ENCODE results near the gene ZNF561.
"Not testable (repeated sequence)": the region's sequence is repeated elsewhere in the genome, so short reads cannot be mapped to it uniquely, and the experiment has no call there.

Gene ZNF561

DNA sequence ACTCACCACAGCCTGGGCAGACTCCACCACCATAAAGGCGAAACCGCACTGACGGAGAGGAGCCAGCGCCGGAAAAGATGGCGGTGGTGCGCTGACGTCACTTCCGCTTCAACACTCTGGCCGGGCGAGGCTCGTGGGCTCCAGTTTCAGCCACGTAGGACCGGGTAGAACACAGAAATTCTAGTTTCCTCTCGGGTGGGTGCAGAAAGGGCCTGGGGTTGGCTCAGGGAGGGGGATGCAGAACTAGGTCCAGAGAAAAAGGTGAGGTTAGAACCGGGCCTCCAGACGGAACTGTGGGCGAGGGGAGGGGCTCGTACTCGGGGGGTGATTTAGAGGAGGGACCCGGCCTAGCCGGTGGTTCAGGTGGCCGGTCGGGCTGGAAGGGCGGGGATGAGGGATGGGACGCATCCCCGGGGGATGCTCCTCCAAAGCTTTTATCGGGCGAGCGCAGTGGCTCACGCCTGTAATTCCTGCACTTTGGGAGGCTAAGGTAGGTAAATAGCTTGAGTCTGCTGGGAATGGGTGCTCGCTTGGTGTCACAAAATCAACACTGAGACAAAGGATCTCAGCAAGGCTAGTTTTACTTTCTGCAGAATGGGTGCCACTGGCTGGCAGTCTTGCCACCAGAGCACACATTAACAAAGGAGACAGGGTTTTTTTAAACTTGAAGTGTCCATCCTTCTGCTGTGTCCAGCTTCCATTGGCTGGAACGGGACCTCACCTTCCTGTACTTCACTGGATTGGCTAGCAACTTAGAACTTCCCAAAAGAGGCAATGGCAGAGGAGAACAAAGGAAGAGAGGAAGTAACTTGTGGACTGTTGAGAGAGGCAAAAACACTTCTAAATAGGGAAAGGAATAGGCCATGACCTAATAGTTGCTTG is at the start of gene ZNF561:
Gene ZNF561, minus strand, starts transcription at position 77 of the 882 bp plus-strand sequence. CDS start 1,776 bp downstream, outside the sequence.
- peak within 1 kb of the TSS; percentile 51 for H2AFZ ChIP-seq (ENCODE audit: low read depth, low read length)
- H3K27me3 ChIP-seq (ENCODE audit: insufficient read depth, low read length), result no peaks in the 10 kb centered on the region

DNA sequence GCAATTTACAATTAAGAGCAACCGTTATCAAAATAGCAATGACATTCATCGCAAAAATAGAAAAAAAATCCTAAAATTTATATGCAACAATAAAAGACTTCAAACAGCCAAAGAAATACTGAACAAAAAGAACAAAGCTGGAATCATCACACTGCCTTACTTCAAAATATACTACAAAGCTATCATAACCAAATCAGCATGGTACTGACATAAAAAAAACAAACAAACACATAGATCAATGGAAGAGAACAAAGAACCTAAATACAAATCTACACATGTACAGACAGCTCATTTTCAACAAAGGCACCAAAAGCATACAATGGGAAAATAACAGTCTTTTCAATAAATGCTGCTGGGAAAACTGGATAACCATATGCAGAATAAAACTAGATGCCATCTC is 47.5 kb upstream of the ZNF561 start:
- H3K27me3 ChIP-seq (ENCODE audit: insufficient read depth, low read length), result no peaks in the 10 kb centered on the region
- peaks cover 37% of the 10 kb centered on the region for H3K9me3 ChIP-seq (ENCODE audit: low read length)
- peaks cover 24% of the 10 kb centered on the region for H3K36me3 ChIP-seq (ENCODE audit: insufficient read depth, low read length)
- H3K4me3 ChIP-seq (ENCODE audit: low read length), result no peak overlapping the region
- no peaks in the 10 kb centered on the region for H3K4me1 ChIP-seq (ENCODE audit: insufficient read depth, low read length)
- H2AFZ ChIP-seq (ENCODE audit: low read depth, low read length), result no peak overlapping the region

More for the DNA sequence above, at the start of gene ZNF561:
- Histone ChIP-seq H3K36me3 (ENCODE audit: insufficient read depth, low read length) (peaks cover 21% of the 10 kb centered on the region), H3K4me3 (ENCODE audit: low read length) (peak within 1 kb of the TSS; percentile 80), H3K9me3 (ENCODE audit: low read length) (no peaks in the 10 kb centered on the region), H3K4me1 (ENCODE audit: insufficient read depth, low read length) (peaks cover 15% of the 10 kb centered on the region)

DNA sequence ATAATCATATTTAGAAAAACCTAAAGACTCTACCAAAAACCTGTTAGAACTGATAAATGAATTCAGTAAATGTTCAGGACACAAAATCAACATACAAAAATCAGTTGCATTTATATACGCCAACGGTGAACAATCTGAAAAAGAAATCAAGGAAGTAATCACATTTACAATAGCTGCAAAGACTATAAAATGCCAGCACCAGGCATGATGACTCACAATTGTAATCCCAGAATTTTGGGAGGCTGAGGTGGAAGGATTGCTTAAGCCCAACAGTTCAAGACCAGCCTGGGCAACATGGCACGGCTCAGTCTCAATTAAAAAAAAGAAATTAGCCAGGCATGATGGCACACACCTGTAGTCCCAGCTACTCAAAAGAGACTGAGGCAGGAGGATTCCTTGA is 46.9 kb upstream of the ZNF561 start:
- Histone ChIP-seq H3K4me1 (ENCODE audit: insufficient read depth, low read length) (no peaks in the 10 kb centered on the region), H3K4me3 (ENCODE audit: low read length) (no peak overlapping the region), H3K9me3 (ENCODE audit: low read length) (peaks cover 34% of the 10 kb centered on the region), H3K36me3 (ENCODE audit: insufficient read depth, low read length) (peaks cover 24% of the 10 kb centered on the region), H3K27me3 (ENCODE audit: insufficient read depth, low read length) (no peaks in the 10 kb centered on the region), H2AFZ (ENCODE audit: low read depth, low read length) (no peak overlapping the region)

- Histone ChIP-seq H3K4me3 (ENCODE audit: low read length) (no peak overlapping the region), H3K27me3 (ENCODE audit: insufficient read depth, low read length) (no peaks in the 10 kb centered on the region), H2AFZ (ENCODE audit: low read depth, low read length) (no peak overlapping the region), H3K9me3 (ENCODE audit: low read length) (peaks cover 16% of the 10 kb centered on the region), H3K36me3 (ENCODE audit: insufficient read depth, low read length) (peaks cover 48% of the 10 kb centered on the region), H3K4me1 (ENCODE audit: insufficient read depth, low read length) (no peaks in the 10 kb centered on the region)
These were observed 37.7 kb upstream of the ZNF561 start for GRCh38 chr19:9658769-9659168.

DNA sequence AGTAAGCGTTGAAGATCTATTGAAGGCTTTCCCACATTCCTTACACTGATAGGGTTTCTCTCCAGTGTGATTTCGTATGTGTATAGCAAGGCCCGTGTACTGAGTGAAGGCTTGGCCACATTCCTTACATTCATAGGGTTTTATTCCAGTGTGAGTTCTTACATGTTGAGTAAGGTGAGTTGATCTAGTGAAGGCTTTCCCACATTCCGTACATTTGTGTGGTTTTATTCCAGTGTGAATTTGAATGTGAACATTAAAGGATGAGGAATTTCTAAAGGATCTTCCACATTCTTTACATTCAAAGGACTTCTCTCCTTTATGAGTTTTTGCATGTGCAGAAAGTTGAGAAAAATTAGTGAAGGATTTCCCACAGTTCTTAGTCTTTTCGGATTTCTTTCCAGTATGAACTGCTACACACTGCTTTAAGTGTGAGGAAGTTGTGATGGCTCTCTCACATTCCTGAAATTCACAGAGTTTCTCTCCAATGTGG is 32.1 kb upstream of the ZNF561 start:
- H3K4me1 ChIP-seq (ENCODE audit: insufficient read depth, low read length); H3K4me3 ChIP-seq (ENCODE audit: low read length); H3K27me3 ChIP-seq (ENCODE audit: insufficient read depth, low read length); H2AFZ ChIP-seq (ENCODE audit: low read depth, low read length): not testable (repeated sequence)
- H3K36me3 ChIP-seq (ENCODE audit: insufficient read depth, low read length), result peaks cover 76% of the 10 kb centered on the region
- peaks cover 41% of the 10 kb centered on the region for H3K9me3 ChIP-seq (ENCODE audit: low read length)

- H3K36me3 ChIP-seq (ENCODE audit: insufficient read depth, low read length), result peaks cover 76% of the 10 kb centered on the region
- H3K27me3 ChIP-seq (ENCODE audit: insufficient read depth, low read length); H2AFZ ChIP-seq (ENCODE audit: low read depth, low read length); H3K4me1 ChIP-seq (ENCODE audit: insufficient read depth, low read length); H3K4me3 ChIP-seq (ENCODE audit: low read length): not testable (repeated sequence)
- H3K9me3 ChIP-seq (ENCODE audit: low read length), result peaks cover 37% of the 10 kb centered on the region
These were observed 30.4 kb upstream of the ZNF561 start for GRCh38 chr19:9651464-9651863.

DNA sequence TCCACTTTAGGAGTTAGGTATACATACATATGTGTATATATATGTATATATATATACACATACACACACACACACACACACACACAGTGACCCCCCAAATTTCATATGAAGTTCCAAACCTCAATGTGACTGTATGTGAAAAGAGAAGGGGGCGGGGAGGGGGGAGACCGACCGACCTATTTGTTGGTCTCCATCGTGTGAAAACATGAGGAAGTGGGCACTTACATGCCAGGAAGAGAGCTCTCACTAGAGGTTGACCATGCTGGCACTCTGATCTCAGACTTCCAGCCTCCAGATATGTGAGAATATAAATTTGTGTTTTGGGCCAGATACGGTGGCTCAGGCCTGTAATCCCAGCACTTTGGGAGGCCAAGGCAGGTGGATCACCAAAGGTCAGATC is 29.3 kb upstream of the ZNF561 start:
- no peaks in the 10 kb centered on the region for H3K27me3 ChIP-seq (ENCODE audit: insufficient read depth, low read length)
- no peak overlapping the region for H2AFZ ChIP-seq (ENCODE audit: low read depth, low read length)
- peaks cover 34% of the 10 kb centered on the region for H3K9me3 ChIP-seq (ENCODE audit: low read length)
- H3K4me1 ChIP-seq (ENCODE audit: insufficient read depth, low read length), result no peaks in the 10 kb centered on the region
- peaks cover 70% of the 10 kb centered on the region for H3K36me3 ChIP-seq (ENCODE audit: insufficient read depth, low read length)
- no peak overlapping the region for H3K4me3 ChIP-seq (ENCODE audit: low read length)

DNA sequence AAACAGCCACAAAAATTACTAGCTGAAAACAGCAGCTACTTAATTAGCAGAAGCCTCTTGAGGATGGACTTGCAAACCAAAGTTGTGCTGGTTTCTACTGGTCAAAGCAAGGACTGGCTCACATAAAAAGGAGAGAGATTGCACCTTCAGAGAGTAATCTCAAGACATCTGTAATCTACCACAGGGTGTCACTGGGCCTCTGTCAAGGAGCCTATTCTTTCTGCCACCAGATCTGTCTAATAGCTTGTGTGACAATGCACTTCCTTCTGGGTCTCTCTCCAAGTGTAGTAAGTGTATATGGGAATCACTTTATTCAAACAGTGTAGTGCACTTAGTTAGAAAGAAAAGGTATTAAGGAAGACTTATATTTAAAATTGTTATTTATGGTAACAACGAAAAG is 24.4 kb upstream of the ZNF561 start:
- peaks cover 43% of the 10 kb centered on the region for H3K36me3 ChIP-seq (ENCODE audit: insufficient read depth, low read length)
- no peak overlapping the region for H3K4me3 ChIP-seq (ENCODE audit: low read length)
- peaks cover 14% of the 10 kb centered on the region for H3K9me3 ChIP-seq (ENCODE audit: low read length)
- no peaks in the 10 kb centered on the region for H3K4me1 ChIP-seq (ENCODE audit: insufficient read depth, low read length)
- H3K27me3 ChIP-seq (ENCODE audit: insufficient read depth, low read length), result no peaks in the 10 kb centered on the region
- H2AFZ ChIP-seq (ENCODE audit: low read depth, low read length), result no peak overlapping the region

DNA sequence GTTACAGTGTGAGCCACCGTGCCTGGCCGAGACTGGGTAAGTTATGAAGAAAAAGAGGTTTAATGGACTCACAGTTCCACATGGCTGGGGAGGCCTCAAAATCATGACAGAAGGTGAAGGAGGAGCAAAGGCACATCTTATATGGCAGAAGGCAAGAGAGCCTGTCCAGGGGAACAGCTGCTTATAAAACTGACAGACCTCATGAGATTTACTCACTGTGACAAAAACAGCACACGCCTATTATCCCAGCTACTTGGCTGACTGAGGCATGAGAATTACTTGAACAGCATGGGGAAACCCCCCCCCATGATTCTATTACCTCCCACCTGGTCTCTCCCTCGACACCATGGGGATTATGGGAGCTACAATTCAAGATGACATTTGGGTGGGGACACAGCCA is 23.4 kb upstream of the ZNF561 start:
- Histone ChIP-seq H3K4me3 (ENCODE audit: low read length) (no peak overlapping the region), H3K4me1 (ENCODE audit: insufficient read depth, low read length) (no peaks in the 10 kb centered on the region), H3K36me3 (ENCODE audit: insufficient read depth, low read length) (peaks cover 35% of the 10 kb centered on the region), H2AFZ (ENCODE audit: low read depth, low read length) (no peak overlapping the region), H3K9me3 (ENCODE audit: low read length) (peaks cover 14% of the 10 kb centered on the region), H3K27me3 (ENCODE audit: insufficient read depth, low read length) (no peaks in the 10 kb centered on the region)

GRCh38 chr19:9641810-9642209 is 20.8 kb upstream of the ZNF561 start:
- Histone ChIP-seq H3K27me3 (ENCODE audit: insufficient read depth, low read length) (no peaks in the 10 kb centered on the region), H3K4me3 (ENCODE audit: low read length) (no peak overlapping the region), H3K36me3 (ENCODE audit: insufficient read depth, low read length) (peaks cover 40% of the 10 kb centered on the region), H2AFZ (ENCODE audit: low read depth, low read length) (no peak overlapping the region), H3K9me3 (ENCODE audit: low read length) (peaks cover 16% of the 10 kb centered on the region), H3K4me1 (ENCODE audit: insufficient read depth, low read length) (no peaks in the 10 kb centered on the region)

DNA sequence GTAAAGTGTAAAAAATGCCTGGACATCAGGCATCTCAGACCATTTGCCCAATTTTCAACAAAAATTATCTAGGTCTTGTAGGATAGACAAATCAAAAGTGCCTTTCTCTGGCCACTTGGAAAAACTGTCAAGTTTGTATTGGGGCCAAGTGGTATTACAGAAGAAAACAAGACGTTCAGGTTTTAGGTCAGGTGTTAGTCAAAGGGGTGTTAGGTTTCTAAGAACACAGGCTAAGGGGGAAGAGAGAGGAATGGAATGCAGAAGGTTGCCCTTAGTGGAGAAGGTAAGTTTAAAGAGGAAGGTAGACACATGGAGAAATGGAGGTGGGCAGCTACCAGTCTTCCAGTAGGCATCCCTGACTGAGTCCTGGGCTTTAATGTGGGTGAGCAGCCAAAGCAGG is 19.9 kb upstream of the ZNF561 start:
- Histone ChIP-seq H3K9me3 (ENCODE audit: low read length) (peaks cover 19% of the 10 kb centered on the region), H3K4me3 (ENCODE audit: low read length) (no peak overlapping the region), H2AFZ (ENCODE audit: low read depth, low read length) (no peak overlapping the region), H3K4me1 (ENCODE audit: insufficient read depth, low read length) (no peaks in the 10 kb centered on the region), H3K36me3 (ENCODE audit: insufficient read depth, low read length) (peaks cover 44% of the 10 kb centered on the region), H3K27me3 (ENCODE audit: insufficient read depth, low read length) (no peaks in the 10 kb centered on the region)

- no peaks in the 10 kb centered on the region for H3K4me1 ChIP-seq (ENCODE audit: insufficient read depth, low read length)
- peaks cover 62% of the 10 kb centered on the region for H3K36me3 ChIP-seq (ENCODE audit: insufficient read depth, low read length)
These were observed 15.0 kb upstream of the ZNF561 start for GRCh38 chr19:9636018-9636417.

GRCh38 chr19:9627856-9628255 is 6.8 kb upstream of the ZNF561 start:
- no peak overlapping the region for H2AFZ ChIP-seq (ENCODE audit: low read depth, low read length)
- H3K36me3 ChIP-seq (ENCODE audit: insufficient read depth, low read length), result peaks cover 42% of the 10 kb centered on the region
- no peak overlapping the region for H3K4me3 ChIP-seq (ENCODE audit: low read length)
- H3K9me3 ChIP-seq (ENCODE audit: low read length), result peaks cover 2% of the 10 kb centered on the region
- peaks cover 2% of the 10 kb centered on the region for H3K4me1 ChIP-seq (ENCODE audit: insufficient read depth, low read length)
- H3K27me3 ChIP-seq (ENCODE audit: insufficient read depth, low read length), result no peaks in the 10 kb centered on the region

More at GRCh38 chr19:9636018-9636417, 15.0 kb upstream of the ZNF561 start:
- Histone ChIP-seq H3K27me3 (ENCODE audit: insufficient read depth, low read length) (no peaks in the 10 kb centered on the region), H3K4me3 (ENCODE audit: low read length) (no peak overlapping the region), H3K9me3 (ENCODE audit: low read length) (peaks cover 7% of the 10 kb centered on the region), H2AFZ (ENCODE audit: low read depth, low read length) (no peak overlapping the region)
